DOHH2 (cell line): Measurements from ENCODE around the gene GJA4.

Source experiments
- H3F3A ChIP-seq: fragments of 200-600 bp; sonication (generic), shearing (Covaris generic); 2 replicates; pipeline ENCODE4 v1.6.0; 2016; ENCODE audit warnings: antibody characterized with exemption, mild to moderate bottlenecking; ENCODE audit not compliant: control insufficient read depth, insufficient read depth
- H3K27ac ChIP-seq: fragments of 200-600 bp; sonication (generic); 2 replicates; pipeline ENCODE4 v1.5.1; 2014; ENCODE audit warnings: low read depth, mild to moderate bottlenecking, low read length, moderate library complexity
- H3K27me3 ChIP-seq: fragments of 200-600 bp; sonication (generic); 2 replicates; pipeline ENCODE4 v1.6.1; 2014; ENCODE audit warnings: mild to moderate bottlenecking, low read length, mixed read lengths; ENCODE audit not compliant: control insufficient read depth
- H3K36me3 ChIP-seq: fragments of 200-600 bp; sonication (generic); 2 replicates; pipeline ENCODE4 v1.6.1; 2014; ENCODE audit warnings: mild to moderate bottlenecking, low read length, moderate library complexity, mixed read lengths; ENCODE audit not compliant: control insufficient read depth
- H3K4me1 ChIP-seq: fragments of 200-600 bp; sonication (generic); 2 replicates; pipeline ENCODE4 v1.6.1; 2014; ENCODE audit warnings: mild to moderate bottlenecking, low read length, mixed read lengths; ENCODE audit not compliant: control insufficient read depth
- H3K4me2 ChIP-seq: fragments of 200-600 bp; sonication (generic); 2 replicates; pipeline ENCODE4 v1.6.0; 2014; ENCODE audit warnings: mild to moderate bottlenecking, low read length, moderate library complexity
- H3K4me3 ChIP-seq: fragments of 200-600 bp; sonication (generic); 2 replicates; pipeline ENCODE4 v1.5.1; 2014; ENCODE audit warnings: mild to moderate bottlenecking, low read length, mixed read lengths
- H3K79me2 ChIP-seq: fragments of 200-600 bp; sonication (generic); 2 replicates; pipeline ENCODE4 v1.6.1; 2014; ENCODE audit warnings: mild to moderate bottlenecking, low read length, mixed read lengths; ENCODE audit not compliant: control insufficient read depth
- H3K9me2 ChIP-seq: fragments of 200-600 bp; sonication (generic); replicated peaks from 2 replicates; pipeline ENCODE4 v1.6.1; 2014; ENCODE audit warnings: mild to moderate bottlenecking, low read length, mixed read lengths; ENCODE audit not compliant: control insufficient read depth
- H3K9me3 ChIP-seq: fragments of 200-600 bp; sonication (generic); 2 replicates; pipeline ENCODE4 v1.6.1; 2014; ENCODE audit warnings: antibody characterized with exemption, low read length, mixed read lengths; ENCODE audit not compliant: control insufficient read depth, insufficient read depth
- H4K20me1 ChIP-seq: fragments of 200-600 bp; sonication (generic); 2 replicates; pipeline ENCODE4 v1.6.0; 2014; ENCODE audit warnings: low read depth, mild to moderate bottlenecking, antibody characterized with exemption, low read length, moderate library complexity; ENCODE audit not compliant: control insufficient read depth, insufficient read depth
- EZH2phosphoT487 ChIP-seq: fragments of 200-600 bp; sonication (generic); IDR thresholded peaks from 2 replicates; pipeline ENCODE4 v1.6.1; 2017; ENCODE audit warnings: borderline replicate concordance, mild to moderate bottlenecking, antibody characterized with exemption, low read length, moderate library complexity, mixed read lengths
- TF ChIP-seq, protein P1 (sequence below): fragments of 200-600 bp; sonication (generic); IDR thresholded peaks from one replicate; pipeline ENCODE4 v1.5.1; 2014; ENCODE audit warnings: antibody characterized with exemption, mild to moderate bottlenecking, low read depth, low read length; ENCODE audit not compliant: poor library complexity, severe bottlenecking

The GJA4 gene

DNA sequence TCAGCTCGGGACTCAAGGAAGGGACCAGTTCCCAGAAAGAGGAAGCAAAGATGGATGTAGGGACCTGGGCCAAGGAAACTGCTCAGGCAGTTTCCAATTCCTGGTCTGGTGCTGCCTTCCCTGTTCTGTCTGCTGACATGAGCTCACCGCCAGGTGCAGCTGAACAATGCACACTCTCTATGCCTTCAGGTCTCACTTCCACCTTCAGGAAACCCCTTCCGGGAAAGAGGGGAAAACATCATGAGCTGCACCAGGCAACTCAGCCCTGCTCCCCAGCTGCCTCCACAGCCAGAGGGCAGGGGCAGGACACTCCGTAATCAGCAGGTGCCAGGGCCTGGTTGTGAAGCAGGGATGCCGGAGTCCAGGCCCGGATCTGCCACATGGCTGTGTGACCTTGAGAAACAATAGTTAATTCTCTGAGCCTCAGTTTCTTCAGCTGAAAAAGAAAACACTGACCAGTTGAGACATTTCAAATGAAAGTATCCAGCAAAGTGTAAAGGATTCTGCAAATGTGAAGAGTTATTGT is 39.0 kb downstream of the GJA4 start:
- Histone ChIP-seq H3K79me2 (no peaks in the 10 kb centered on the region), H3K4me3 (no peak overlapping the region), H3K4me2 (no peak overlapping the region), H3F3A (no peaks in the 10 kb centered on the region), H3K27ac (no peak overlapping the region), H3K9me2 (no peaks in the 10 kb centered on the region), H3K27me3 (no peaks in the 10 kb centered on the region), H4K20me1 (no peaks in the 10 kb centered on the region), H3K36me3 (no peaks in the 10 kb centered on the region), H3K9me3 (no peaks in the 10 kb centered on the region), H3K4me1 (no peaks in the 10 kb centered on the region)
- TF ChIP-seq, protein P1, sequence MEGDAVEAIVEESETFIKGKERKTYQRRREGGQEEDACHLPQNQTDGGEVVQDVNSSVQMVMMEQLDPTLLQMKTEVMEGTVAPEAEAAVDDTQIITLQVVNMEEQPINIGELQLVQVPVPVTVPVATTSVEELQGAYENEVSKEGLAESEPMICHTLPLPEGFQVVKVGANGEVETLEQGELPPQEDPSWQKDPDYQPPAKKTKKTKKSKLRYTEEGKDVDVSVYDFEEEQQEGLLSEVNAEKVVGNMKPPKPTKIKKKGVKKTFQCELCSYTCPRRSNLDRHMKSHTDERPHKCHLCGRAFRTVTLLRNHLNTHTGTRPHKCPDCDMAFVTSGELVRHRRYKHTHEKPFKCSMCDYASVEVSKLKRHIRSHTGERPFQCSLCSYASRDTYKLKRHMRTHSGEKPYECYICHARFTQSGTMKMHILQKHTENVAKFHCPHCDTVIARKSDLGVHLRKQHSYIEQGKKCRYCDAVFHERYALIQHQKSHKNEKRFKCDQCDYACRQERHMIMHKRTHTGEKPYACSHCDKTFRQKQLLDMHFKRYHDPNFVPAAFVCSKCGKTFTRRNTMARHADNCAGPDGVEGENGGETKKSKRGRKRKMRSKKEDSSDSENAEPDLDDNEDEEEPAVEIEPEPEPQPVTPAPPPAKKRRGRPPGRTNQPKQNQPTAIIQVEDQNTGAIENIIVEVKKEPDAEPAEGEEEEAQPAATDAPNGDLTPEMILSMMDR = no peak
- no peak for TF ChIP-seq EZH2phosphoT487

DNA sequence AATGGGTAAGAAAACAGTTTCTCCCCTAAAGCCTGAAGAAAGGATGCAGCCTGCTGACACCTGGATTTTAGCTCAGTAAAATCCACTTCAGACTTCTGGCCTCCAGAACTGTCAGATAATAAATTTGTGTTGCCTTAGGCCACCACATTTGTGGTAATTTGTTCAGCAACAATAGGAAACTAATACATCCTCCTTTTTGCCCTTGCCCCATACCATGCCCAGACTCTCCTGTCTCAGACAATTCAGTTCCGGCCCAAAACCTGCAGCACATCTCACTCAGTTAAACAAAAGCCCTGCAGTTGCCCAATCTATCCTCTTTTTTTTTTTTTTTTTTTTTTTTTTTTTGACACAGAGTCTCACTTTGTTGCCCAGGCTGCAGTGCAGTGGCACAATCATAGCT is 40.9 kb downstream of the GJA4 start:
- H3K9me2 ChIP-seq = no peaks in the 10 kb centered on the region
- no peaks in the 10 kb centered on the region for H4K20me1 ChIP-seq
- H3K9me3 ChIP-seq = no peaks in the 10 kb centered on the region
- TF ChIP-seq EZH2phosphoT487 = no peak
- TF ChIP-seq, protein P1 = no peak
- no peak overlapping the region for H3K4me2 ChIP-seq
- no peaks in the 10 kb centered on the region for H3K79me2 ChIP-seq
- H3K4me1 ChIP-seq = no peaks in the 10 kb centered on the region
- H3K4me3 ChIP-seq = no peak overlapping the region
- no peaks in the 10 kb centered on the region for H3F3A ChIP-seq
- H3K27ac ChIP-seq = no peak overlapping the region
- no peaks in the 10 kb centered on the region for H3K36me3 ChIP-seq
- no peaks in the 10 kb centered on the region for H3K27me3 ChIP-seq

DNA sequence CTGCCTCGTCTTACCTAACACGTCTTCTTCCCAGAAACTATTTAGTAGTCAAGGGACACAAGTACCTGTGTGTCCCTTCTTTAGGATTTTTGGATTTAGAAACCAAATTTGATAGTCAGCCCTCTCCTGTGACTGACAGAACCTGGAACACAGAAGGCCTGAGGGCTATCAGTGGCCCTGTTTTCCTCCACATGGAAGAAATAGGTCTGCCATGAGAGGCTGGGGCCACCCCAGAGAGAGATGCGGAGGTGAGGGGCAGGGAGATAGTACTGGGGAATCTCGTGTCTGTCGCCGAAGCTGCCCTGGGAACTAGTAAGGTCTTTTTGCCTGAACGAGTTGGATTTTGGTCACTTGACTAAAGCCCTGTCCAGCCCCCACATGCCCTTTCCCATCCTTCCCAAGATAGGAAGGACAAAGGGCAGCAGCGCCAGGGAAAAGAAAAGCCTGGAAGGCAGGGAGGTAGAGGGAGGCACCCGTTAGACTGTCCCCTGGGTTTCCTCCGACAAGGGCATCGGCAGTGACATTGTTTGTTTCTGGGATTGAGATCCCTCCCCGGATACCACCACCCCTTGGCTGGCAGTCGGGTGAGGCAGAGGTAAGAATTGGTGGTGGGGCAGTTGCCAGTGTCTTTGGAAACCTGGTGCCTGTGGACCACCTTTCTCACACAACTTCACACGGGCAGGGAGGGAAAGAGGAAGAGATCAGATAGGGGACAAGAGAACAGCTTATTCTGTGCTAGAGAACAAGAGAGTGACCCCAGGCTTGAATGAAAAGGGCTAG is 46.9 kb downstream of the GJA4 start:
- no peak overlapping the region for H3K4me3 ChIP-seq
- no peak overlapping the region for H3K27ac ChIP-seq
- no peaks in the 10 kb centered on the region for H3K9me2 ChIP-seq
- H3K36me3 ChIP-seq = no peaks in the 10 kb centered on the region
- no peaks in the 10 kb centered on the region for H3F3A ChIP-seq
- no peak overlapping the region for H3K4me2 ChIP-seq
- H3K4me1 ChIP-seq = peaks cover 7% of the 10 kb centered on the region
- no peak for TF ChIP-seq EZH2phosphoT487
- TF ChIP-seq, protein P1 = no peak
- H3K79me2 ChIP-seq = no peaks in the 10 kb centered on the region
- H3K9me3 ChIP-seq = no peaks in the 10 kb centered on the region
- no peaks in the 10 kb centered on the region for H3K27me3 ChIP-seq
- no peaks in the 10 kb centered on the region for H4K20me1 ChIP-seq
